Cardiac muscle cell (in vitro differentiated cells and primary cell): ENCODE measurements around the gene ZNF628. TPM values are rescaled to one million over a fixed set of nuclear protein-coding genes. Genes with fewer than 3 reads are reported as not detected.

Experiments
- DNase-seq, 2 donors: peaks; one replicate each; pipeline versions ENCODE4 v3.0.0 to v3.0.0-alpha.2; 2010 to 2017; ENCODE audit warnings: low read depth in 1 of 2, low spot score in 1 of 2
- H3K27ac ChIP-seq: fragments of 200-600 bp; sonication (generic); 2 replicates; pipeline ENCODE4 v1.5.1; 2016
- H3K27me3 ChIP-seq: fragments of 200-600 bp; sonication (generic); 2 replicates; pipeline ENCODE4 v1.6.0; 2016; ENCODE audit warnings: control low read depth
- H3K36me3 ChIP-seq: fragments of 200-600 bp; sonication (generic); 2 replicates; pipeline ENCODE4 v1.5.1; 2016; ENCODE audit warnings: control low read depth
- H3K4me1 ChIP-seq: fragments of 200-600 bp; sonication (generic); 2 replicates; pipeline ENCODE4 v1.8.1; 2017; ENCODE audit warnings: low read depth, mild to moderate bottlenecking, mixed run types
- H3K4me3 ChIP-seq: fragments of 200-600 bp; sonication (generic); 2 replicates; pipeline ENCODE4 v1.5.1; 2016; ENCODE audit warnings: mild to moderate bottlenecking
- H3K9me3 ChIP-seq: fragments of 200-600 bp; sonication (generic); 2 replicates; pipeline ENCODE4 v1.5.1; 2017; ENCODE audit warnings: low read depth, mild to moderate bottlenecking, control low read depth
- polyA plus RNA-seq: library from polyadenylated mRNA; unstranded; fragments of >200 nt; fragmentation: Nextera tagmentation; extraction: Ambion mirVana; gene quantifications from 2 replicates; pipeline ENCODE4 v1.2.1, GENCODE V29; 2016
- total RNA-seq: library from RNA; depleted of rRNA; stranded (reverse); fragments of >200 nt; gene quantifications from 2 replicates; pipeline ENCODE4 v1.2.3, GENCODE V29; 2016
- TF ChIP-seq, protein P1 (sequence below): IDR thresholded peaks from 2 replicates; pipeline ENCODE4 v1.5.1; 2012; ENCODE audit warnings: low read depth, mild to moderate bottlenecking, low read length

Gene ZNF628
- total and polyA plus RNA-seq, 2 experiments from 2014 or later = 0.95 to 15.7 TPM

DNA sequence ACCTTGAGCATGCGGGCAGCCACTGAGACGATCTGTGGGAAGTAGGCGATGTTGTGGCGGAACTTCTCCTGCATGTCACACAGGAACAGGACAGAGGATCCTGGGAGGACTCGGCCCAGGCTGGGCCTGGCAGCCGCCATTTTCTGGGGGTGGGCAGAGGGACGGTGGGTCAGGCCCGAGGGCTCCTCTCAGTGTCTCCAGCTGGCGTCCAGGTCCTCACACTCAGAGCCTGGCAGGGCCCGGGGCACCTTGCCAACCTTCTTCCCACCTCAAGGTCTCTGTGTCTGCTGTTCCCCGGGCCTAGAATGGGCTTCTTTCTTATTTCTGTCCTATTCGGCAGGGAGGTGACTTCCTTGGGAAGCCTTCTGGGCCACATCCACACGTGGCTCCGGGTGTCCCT, 20.1 kb upstream of the ZNF628 start:
- no peaks in the 10 kb centered on the region for H3K9me3 ChIP-seq
- DNase-seq = no peak
- no peaks in the 10 kb centered on the region for H3K36me3 ChIP-seq
- no peak overlapping the region for H3K4me3 ChIP-seq
- peaks cover 12% of the 10 kb centered on the region for H3K27me3 ChIP-seq
- TF ChIP-seq, protein P1, sequence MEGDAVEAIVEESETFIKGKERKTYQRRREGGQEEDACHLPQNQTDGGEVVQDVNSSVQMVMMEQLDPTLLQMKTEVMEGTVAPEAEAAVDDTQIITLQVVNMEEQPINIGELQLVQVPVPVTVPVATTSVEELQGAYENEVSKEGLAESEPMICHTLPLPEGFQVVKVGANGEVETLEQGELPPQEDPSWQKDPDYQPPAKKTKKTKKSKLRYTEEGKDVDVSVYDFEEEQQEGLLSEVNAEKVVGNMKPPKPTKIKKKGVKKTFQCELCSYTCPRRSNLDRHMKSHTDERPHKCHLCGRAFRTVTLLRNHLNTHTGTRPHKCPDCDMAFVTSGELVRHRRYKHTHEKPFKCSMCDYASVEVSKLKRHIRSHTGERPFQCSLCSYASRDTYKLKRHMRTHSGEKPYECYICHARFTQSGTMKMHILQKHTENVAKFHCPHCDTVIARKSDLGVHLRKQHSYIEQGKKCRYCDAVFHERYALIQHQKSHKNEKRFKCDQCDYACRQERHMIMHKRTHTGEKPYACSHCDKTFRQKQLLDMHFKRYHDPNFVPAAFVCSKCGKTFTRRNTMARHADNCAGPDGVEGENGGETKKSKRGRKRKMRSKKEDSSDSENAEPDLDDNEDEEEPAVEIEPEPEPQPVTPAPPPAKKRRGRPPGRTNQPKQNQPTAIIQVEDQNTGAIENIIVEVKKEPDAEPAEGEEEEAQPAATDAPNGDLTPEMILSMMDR = no peak
- peaks cover 11% of the 10 kb centered on the region for H3K4me1 ChIP-seq
- no peak overlapping the region for H3K27ac ChIP-seq

DNA sequence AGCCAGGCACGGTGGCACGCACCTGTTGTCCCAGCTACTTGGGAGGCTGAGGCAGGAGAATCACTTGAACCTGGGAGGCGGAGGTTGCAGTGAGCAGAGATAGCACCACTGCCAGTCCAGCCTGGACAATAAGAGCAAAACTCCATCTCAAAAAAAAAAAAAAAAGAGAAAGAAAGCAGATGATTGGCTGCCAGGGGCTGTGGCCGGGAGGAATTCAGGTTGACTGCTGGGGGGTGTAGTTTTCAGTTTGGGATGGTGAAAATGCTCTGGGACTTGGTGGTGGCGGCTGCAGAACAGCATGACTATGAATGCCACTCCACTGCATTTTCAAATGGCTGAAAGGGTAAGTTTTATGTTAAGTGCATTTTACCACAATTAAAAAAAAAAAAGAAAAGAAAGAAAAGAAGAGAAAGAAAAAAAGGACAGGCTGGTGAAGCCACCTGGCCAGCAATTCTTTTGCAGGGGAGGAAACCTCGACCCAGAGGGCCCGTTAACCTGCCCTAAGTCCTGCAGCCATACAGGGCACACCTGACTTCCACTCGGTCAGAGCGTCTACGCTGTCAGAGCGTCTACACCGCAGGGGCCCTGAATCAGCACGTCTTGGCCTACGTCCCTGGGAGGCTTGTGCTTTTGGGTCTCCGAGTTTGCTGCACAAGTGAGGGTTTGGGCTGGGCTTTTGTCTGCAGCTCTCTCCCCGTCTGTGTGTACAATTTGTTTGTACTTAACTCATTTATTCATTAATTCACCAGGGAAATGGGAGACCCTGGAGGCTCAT, 18.5 kb upstream of the ZNF628 start:
- Histone ChIP-seq H3K4me1 (no peaks in the 10 kb centered on the region), H3K27me3 (no peaks in the 10 kb centered on the region), H3K4me3 (no peak overlapping the region), H3K9me3 (no peaks in the 10 kb centered on the region), H3K36me3 (no peaks in the 10 kb centered on the region), H3K27ac (no peak overlapping the region)
- DNase-seq = no peak
- TF ChIP-seq, protein P1 = no peak

DNA sequence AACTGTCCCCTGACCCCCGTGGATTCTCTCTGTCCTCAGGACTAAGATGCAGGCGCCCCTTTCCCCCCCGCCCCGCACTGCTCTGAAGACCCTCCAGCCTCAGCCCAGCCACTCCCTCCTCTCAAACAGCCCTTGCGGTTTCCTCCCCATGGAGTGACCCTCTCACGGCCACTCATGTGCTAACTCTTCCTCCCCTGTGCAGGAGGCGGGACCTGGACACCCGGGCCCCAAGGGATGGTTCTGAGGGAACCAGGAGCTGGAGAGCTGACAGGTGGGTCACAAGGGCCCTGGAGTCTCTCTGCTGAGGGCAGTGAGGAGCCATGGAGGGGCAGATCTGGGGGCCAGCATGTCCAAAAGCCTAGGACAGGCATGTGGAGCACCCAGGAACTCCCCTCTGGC, 16.9 kb upstream of the ZNF628 start:
- no peaks in the 10 kb centered on the region for H3K27me3 ChIP-seq
- DNase-seq = no peak
- H3K9me3 ChIP-seq = no peaks in the 10 kb centered on the region
- H3K4me3 ChIP-seq = no peak overlapping the region
- no peak overlapping the region for H3K27ac ChIP-seq
- no peaks in the 10 kb centered on the region for H3K4me1 ChIP-seq
- no peaks in the 10 kb centered on the region for H3K36me3 ChIP-seq
- TF ChIP-seq, protein P1 = no peak

DNA sequence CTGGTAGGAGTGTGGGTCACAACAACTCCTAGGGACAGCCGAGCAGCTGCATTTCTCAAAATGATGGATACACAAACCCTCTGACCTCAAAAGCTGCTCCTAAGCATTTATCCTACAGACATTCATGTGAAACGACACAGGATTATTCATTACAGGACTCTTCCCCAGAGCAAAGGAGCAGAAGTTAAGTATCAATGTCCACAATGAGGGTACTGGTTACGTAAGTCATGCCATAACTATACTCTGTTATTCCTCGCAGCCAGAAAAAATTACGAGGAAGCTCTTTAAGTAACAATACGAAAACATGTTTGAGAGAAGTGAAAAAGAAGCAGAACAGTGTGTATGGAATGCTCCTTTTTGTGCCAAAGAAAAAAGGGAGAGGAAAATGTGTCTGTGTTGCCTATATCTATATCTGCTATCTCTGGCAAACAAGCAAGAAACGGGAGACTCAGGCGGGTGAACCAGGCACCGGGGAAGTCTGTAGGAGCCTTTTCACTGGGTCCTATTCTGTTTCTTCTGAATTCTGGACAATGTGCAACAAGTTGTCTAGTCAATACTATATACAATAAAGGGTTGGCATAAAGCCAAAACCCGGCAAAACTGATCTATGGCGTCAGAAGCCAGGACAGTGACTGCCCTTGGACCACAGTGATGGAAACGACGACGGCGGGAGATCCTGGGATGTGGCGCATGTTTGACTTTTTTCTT, 16.3 kb upstream of the ZNF628 start:
- Histone ChIP-seq H3K27ac (peak overlapping the region; percentile 19), H3K36me3 (no peaks in the 10 kb centered on the region), H3K9me3 (no peaks in the 10 kb centered on the region), H3K27me3 (no peaks in the 10 kb centered on the region), H3K4me3 (peak overlapping the region; percentile 65), H3K4me1 (no peaks in the 10 kb centered on the region)
- TF ChIP-seq, protein P1 = no peak
- peak in 1 of 2 donors; percentile 61 for DNase-seq

DNA sequence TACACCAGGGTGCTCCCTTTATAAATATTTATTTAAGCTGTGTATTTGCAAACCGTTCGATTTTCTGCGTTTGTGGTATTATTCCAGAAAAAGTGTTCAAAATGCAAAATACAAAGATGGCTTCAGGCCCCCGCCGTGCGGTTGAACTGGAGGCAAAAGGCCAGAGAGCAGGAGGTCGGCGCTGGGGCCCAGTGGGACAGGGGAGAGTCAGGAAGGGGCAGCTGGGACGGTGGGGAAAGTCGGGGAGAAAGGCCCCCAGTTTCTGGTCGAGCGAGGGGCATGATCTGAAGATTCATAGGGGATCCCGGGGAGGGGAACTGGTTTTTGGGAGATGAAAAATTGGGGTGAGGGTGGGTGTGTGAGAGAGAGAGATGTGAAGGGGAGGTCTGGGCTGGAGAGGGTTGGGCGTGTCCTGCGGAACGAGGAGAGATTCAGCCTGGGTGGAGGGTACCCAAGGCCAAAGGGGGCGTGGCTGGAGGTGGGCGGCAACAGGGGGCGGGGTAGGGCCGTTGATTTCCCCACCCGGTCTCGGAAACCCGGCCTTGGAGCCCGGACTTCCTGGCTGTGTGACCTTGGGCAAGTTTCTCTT, 15.7 kb upstream of the ZNF628 start:
- H3K27me3 ChIP-seq = no peaks in the 10 kb centered on the region
- DNase-seq = peak; percentile 90 to 96
- no peaks in the 10 kb centered on the region for H3K36me3 ChIP-seq
- TF ChIP-seq, protein P1 = no peak
- no peaks in the 10 kb centered on the region for H3K4me1 ChIP-seq
- no peaks in the 10 kb centered on the region for H3K9me3 ChIP-seq
- peak overlapping the region; percentile 65 for H3K4me3 ChIP-seq
- peak overlapping the region; percentile 91 for H3K27ac ChIP-seq
